ENCODE results near the gene RIC1.

- TF ChIP-seq FOSL1 (IDR thresholded peaks at IDR 0.05; ENCODE audit: low read depth) (no peak), CTCF (IDR thresholded peaks at IDR 0.05 in 2 of 3, conservative IDR thresholded peaks at IDR 0.05 in 1 of 3; ENCODE audit: borderline replicate concordance in 1 of 3, insufficient read depth in 1 of 3, low read depth in 2 of 3, low read length in 2 of 3) (no peak), POLR2A (IDR thresholded peaks at IDR 0.05; ENCODE audit: borderline replicate concordance, extremely low read depth, insufficient read depth, insufficient read length) (no peak), EZH2 (IDR thresholded peaks at IDR 0.05) (no peak), POLR2AphosphoS5 (IDR thresholded peaks at IDR 0.05; ENCODE audit: low read depth, low read length) (no peak), YY1 (IDR thresholded peaks at IDR 0.05; ENCODE audit: extremely low read depth, insufficient replicate concordance, low read depth, low read length) (no peak), EGR1 (IDR thresholded peaks at IDR 0.05; ENCODE audit: low read depth) (no peak), EZH2phosphoT487 (IDR thresholded peaks at IDR 0.05; ENCODE audit: borderline replicate concordance) (no peak), CBX3 (IDR thresholded peaks at IDR 0.05; ENCODE audit: low read depth) (no peak), TCF7L2 (IDR thresholded peaks at IDR 0.05; ENCODE audit: borderline replicate concordance, extremely low read depth, insufficient read depth, insufficient read length) (no peak), JUND (IDR thresholded peaks at IDR 0.05) (no peak), SIN3A (IDR thresholded peaks at IDR 0.05; ENCODE audit: low read depth) (no peak)
- TF ChIP-seq, protein P1, sequence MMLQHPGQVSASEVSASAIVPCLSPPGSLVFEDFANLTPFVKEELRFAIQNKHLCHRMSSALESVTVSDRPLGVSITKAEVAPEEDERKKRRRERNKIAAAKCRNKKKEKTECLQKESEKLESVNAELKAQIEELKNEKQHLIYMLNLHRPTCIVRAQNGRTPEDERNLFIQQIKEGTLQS (IDR thresholded peaks at IDR 0.05): no peak
- TF ChIP-seq, protein P2, sequence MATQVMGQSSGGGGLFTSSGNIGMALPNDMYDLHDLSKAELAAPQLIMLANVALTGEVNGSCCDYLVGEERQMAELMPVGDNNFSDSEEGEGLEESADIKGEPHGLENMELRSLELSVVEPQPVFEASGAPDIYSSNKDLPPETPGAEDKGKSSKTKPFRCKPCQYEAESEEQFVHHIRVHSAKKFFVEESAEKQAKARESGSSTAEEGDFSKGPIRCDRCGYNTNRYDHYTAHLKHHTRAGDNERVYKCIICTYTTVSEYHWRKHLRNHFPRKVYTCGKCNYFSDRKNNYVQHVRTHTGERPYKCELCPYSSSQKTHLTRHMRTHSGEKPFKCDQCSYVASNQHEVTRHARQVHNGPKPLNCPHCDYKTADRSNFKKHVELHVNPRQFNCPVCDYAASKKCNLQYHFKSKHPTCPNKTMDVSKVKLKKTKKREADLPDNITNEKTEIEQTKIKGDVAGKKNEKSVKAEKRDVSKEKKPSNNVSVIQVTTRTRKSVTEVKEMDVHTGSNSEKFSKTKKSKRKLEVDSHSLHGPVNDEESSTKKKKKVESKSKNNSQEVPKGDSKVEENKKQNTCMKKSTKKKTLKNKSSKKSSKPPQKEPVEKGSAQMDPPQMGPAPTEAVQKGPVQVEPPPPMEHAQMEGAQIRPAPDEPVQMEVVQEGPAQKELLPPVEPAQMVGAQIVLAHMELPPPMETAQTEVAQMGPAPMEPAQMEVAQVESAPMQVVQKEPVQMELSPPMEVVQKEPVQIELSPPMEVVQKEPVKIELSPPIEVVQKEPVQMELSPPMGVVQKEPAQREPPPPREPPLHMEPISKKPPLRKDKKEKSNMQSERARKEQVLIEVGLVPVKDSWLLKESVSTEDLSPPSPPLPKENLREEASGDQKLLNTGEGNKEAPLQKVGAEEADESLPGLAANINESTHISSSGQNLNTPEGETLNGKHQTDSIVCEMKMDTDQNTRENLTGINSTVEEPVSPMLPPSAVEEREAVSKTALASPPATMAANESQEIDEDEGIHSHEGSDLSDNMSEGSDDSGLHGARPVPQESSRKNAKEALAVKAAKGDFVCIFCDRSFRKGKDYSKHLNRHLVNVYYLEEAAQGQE (IDR thresholded peaks at IDR 0.05; ENCODE audit: low read depth): no peak
These were observed 92.6 kb downstream of the RIC1 start for GRCh38 chr9:5721279-5722087.

Data from HCT116 (cell line).